NCI-H774 (cell line): ENCODE measurements around the gene RBFA.

Source experiments
- DNase-seq: peaks from one replicate; lab custom pipeline; 2025; lab: John Stamatoyannopoulos, UW

The RBFA gene

DNA sequence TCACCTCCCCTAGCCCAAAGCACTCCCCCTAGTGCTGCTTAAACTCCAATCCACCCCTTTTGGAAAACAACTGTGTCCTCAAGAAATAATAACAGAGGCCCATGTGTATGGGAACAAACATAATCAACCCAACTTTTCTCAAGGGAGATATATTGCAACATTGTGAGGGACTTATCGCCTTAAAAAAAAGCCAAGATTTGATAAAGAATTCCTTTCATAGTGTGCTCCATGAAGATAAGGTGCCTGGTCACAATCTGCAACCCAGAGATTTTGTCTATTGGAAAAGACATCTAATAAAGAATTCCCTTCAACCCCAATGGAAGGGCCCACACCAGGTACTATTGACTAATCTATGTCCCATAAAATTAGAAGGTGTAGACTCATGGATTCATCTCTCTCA, 4.5 kb upstream of the RBFA start:
- DNase-seq = no peak

GRCh38 chr18:80033181-80034067, 810 bp upstream of the RBFA start:
- DNase-seq = no peak

DNA sequence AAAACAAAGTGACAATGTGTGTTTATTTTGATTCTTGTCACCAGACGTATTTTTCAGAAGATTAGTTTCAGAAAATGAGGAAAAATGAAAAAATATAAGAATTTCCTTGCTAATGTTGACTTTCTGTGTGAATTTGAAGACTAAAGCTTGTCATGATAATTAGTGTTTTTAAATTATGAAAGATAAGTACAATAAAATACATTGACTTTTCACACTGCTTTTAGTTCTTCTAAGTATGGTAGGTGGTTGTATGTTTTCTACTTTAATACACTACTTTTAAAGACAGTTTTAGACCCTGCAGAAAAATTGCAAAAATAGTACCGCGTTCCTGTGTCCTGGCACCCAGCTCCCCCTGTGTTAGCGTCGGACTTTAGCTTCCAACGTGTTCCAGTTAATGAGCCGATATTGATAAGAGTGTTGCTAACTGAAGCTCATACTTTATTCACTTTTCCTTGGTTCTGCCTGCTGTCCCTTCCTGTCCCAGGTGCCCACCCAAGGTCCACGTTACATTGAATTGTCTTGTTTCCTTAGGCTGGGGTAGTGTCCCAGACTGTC, 695 bp downstream of the RBFA start:
- no peak for DNase-seq

DNA sequence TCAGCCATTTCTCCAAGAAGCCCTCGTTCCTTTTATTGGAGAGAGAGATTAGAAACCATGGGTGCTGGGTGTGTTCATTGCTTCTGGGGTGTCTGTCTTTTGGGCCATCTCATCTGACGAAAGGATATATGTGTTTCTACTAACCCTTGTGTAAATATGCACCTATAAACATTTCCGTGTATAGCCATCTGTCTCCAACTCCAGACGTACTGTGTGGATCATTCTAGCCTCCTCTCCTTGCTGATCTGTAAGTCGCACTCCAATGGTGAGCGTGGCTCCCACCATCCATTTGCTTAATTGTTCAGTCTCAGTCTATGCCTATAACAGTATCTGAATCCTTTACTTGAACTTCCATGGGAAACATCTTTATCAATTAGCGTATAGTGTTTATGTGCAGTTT, 1.8 kb downstream of the RBFA start:
- no peak for DNase-seq

- DNase-seq = no peak
Measured at GRCh38 chr18:80037300-80037699, 3.1 kb downstream of the RBFA start.

DNA sequence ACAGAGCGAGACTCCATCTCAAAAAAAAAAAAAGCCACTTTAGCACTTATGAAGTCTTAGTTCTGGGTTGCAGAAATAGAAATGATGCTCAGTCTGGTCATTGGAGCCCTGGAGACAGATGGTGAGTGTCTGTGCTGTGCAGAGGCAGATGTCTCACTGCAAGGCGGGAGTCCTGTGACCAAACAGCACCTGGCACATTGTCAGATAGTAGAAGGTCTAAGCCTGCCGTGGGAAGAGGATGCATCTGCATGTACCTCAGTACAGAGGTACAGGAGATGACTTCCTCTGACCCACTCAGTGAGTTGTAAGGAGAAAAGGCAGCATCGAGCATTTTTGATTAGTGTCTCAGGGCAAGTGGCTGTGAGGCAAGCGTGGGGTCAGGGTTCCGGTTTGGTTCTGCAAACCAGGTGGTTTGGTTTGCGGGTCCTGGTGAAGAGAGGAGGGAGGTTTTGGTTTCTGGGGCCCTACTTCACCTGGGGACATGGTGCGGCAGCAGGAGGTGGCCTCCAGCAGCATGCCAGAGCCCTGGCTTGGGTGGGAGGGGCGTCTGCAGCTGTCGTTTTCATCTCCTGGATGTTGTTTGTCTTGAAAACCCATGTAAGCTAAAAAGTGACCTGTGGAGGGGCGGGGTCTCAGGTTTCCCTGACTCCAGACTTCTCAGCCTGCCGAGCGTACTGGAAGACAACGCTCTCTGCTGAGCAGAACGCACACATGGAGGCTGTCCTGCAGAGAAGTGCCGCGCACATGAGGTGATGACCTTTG, 3.8 kb downstream of the RBFA start:
- DNase-seq = no peak

GRCh38 chr18:80040515-80040914, 6.3 kb downstream of the RBFA start:
- no peak for DNase-seq

DNA sequence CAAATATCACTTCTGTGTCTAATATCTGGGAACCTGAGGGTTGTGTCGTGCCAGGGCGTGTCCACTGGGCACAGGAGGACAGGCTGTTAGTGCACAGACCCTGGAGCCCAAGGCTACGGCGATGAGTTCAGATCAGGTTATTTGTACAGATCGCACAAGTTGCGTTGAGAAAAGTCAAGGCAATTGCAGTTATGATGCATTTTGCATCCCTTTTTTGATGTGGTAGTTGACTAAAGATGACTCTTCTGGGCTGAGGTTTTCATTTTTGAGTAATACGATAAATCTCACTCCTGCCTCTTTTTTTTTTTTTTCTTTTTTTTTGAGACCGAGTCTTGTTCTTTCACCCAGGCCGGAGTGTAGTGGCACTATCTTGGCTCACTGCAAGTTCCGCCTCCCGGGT, 7.2 kb downstream of the RBFA start:
- no peak for DNase-seq

DNA sequence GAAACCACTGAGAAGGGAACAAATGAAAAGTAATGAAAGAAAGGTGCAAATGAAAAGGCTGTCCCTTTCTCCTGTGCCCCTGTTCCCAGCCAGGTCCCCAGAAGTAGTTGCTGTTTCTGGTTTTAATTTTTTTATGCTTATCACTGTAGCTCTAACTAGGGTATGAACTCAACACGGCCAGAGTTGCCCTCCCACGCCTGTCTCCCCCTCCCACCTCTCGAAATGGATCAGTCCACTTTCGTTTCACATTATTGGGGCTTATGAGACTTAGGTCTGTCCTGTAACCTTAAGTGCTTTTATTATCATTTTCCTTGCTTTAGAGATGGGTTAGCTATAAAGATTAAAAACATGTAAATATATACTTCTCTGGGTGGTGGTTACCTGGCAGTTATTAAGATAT, 8.6 kb downstream of the RBFA start:
- no peak for DNase-seq

GRCh38 chr18:80044072-80044471, 9.8 kb downstream of the RBFA start:
- DNase-seq = no peak

DNA sequence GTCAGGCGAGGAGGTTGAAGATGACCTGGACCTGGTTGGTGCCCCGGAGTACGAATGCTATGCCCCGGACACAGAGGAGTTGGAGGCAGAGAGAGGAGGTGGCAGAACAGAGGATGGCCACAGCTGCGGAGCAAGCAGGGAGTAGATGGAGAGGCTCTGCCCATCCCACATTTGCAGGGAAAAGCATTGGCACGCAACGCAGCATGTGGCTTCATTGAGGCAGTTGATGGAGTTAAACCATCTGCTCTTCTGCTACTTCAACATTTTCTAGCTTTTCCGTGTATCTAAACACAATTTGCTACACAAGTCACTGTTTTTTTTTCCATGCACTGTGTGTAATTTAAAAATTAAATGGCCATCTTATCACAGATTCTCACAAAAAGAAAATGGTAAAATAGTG, 11.8 kb downstream of the RBFA start:
- no peak for DNase-seq

DNA sequence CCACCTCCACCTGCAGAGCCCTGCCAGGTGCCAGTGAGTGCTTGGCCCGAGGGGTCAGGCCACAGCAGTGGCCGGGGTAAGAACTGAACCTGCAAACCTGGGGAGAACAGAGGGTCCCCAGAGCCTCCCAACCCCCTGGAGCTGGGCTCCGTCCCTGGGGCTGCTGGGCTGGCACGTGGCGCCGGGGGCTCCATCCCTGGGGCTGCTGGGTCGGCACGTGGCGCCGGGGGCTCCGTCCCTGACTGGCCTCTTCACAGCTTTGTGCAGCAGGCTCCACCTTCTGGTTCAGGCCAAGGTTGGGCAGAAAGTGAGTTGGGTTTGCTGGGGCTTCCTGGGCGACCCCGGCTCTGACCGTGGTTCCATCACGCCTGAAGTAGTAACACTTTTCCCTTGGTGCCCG, 12.2 kb downstream of the RBFA start:
- DNase-seq = no peak

DNA sequence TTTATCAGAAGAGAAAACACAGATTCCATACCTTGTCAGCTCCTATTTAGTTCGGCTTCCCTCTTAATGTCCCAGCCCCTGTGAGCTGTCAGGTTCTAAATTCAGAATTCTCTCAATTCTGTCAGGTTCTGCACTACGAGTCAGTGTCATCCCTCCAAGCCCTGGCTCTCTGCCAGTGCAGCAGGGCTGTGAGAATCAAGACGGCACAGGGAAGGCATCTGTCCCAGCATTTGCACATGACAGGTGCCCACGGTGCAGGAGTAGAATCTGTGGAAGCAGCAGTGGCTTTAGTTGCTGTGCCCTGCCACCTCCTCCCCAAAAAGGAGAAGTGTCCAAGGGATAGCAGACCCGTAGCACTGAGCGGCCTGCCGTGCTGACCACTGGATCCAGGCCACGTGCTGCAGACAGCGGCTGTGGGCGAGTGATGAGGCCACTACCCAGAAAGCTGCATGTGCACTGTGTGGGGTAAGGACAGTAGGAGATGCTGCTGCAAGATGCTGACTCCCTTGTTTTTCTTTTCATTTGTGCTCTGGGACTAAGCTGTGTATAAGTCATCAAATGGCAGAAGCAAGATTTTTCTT, 12.8 kb downstream of the RBFA start:
- no peak for DNase-seq

DNA sequence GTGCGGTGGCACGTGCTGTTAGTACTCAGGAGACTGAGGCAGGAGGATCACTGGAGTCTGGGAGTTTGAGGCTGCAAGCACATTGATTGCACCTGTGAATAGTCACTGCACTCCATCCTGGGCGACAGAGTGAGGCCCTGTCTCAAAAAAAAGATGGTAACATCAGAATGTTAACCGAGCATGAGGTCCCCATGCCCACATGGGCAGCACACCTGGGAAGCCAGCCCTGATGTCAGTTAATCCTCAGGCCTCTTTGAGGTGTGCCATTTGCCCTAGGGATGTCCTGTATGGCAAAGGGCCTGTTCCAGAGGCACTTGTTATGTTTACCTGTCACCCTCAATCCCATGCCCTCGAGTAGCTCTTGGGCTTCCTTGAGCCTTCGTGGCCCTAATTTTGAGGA, 16.6 kb downstream of the RBFA start:
- no peak for DNase-seq

- no peak for DNase-seq
Measured at GRCh38 chr18:80056095-80056494, 21.9 kb downstream of the RBFA start.

DNA sequence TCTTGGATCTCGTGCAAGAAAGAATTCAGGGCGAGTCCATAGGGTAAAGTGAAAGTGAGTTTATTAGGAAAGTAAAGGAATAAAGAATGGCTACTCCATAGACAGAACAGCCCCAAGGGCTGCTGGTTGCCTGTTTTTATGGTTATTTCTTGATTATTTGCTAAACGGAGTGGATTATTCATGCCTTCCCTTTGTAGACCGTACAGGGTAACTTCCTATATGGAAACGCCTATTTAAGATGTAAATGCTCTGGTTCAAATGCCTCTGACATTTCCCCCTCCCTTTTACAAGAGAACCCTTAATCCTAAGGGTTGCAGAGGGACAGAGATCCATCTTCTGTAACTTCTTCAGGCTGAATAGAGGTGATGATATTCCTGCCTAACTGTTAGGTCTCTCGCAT, 25.7 kb downstream of the RBFA start:
- DNase-seq = no peak

DNA sequence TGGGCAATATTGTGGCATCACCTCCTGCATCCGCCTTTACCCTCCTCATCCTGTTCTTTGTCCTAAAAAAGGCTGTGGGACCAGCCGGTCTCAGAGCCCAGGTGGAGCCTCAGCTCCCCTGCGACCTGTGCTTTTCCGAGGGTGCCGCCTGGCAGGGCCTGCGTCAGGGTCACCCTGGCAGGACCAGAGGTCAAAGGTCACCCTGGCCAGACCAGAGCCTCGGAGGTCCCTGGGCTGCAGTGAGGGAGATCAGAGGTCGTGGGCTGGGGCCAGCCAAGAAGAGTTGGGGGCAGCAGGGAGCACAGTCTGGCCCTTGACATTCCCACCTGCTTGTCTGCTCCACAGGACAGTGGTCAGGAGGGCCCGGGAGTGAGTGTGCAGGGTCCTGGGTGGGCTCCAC, 31.5 kb downstream of the RBFA start:
- DNase-seq = no peak

GRCh38 chr18:80067321-80067720, 33.1 kb downstream of the RBFA start:
- DNase-seq = no peak

GRCh38 chr18:80067897-80068296, 33.7 kb downstream of the RBFA start:
- DNase-seq = no peak

- no peak for DNase-seq
Measured at GRCh38 chr18:80068571-80069272, 34.5 kb downstream of the RBFA start.

- no peak for DNase-seq
Measured at GRCh38 chr18:80070825-80071224, 36.6 kb downstream of the RBFA start.

DNA sequence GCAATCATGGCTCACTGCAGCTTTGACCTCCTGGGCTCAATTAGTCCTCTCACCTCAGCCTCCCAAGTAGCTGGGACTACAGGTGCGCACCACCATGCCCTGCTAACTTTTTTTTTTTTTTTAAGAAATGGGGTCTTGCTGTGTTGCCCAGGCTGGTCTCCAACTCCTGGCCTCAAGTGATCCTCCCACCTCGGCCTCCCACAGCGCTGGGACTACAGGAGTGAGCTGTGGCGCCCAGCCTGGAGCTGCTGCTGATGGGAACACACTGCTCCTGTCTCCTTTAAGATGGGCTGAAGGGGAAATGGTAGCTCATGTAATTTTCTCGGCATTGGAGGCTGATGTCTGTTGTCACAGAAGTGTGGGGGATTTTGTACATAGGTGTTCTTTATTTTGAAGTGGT, 39.9 kb downstream of the RBFA start:
- no peak for DNase-seq
